GM10266 (cell line): Measurements from ENCODE around the gene CLCN3.

ENCODE experiments used
- DNase-seq: peaks from one replicate; pipeline ENCODE4 v3.0.0; 2012; ENCODE audit errors: extremely low spot score
- CTCF ChIP-seq: IDR thresholded peaks from 2 replicates; pipeline ENCODE4 v1.5.1; 2012; ENCODE audit warnings: mild to moderate bottlenecking, low read depth; ENCODE audit not compliant: control insufficient read depth, insufficient read depth; ENCODE audit errors: missing control alignments

Gene CLCN3

GRCh38 chr4:169611157-169611556, 9.2 kb upstream of the CLCN3 start:
- DNase-seq = no peak
- TF ChIP-seq CTCF = no peak

GRCh38 chr4:169611991-169612870, 8.1 kb upstream of the CLCN3 start, which contains the start of gene NEK1:
NEK1 (minus strand) TSS chr4:169612583; CDS start chr4:169602630, 9,953 bp downstream.
- peak; percentile 85 for DNase-seq
- no peak for TF ChIP-seq CTCF

GRCh38 chr4:169612871-169613859, 7.2 kb upstream of the CLCN3 start:
- DNase-seq = peak; percentile 61
- peak; percentile 78 for TF ChIP-seq CTCF

- DNase-seq = no peak
- TF ChIP-seq CTCF = no peak
Measured at GRCh38 chr4:169615467-169616106, 4.8 kb upstream of the CLCN3 start.

GRCh38 chr4:169616846-169617245, 3.5 kb upstream of the CLCN3 start:
- no peak for DNase-seq
- no peak for TF ChIP-seq CTCF

- no peak for TF ChIP-seq CTCF
- DNase-seq = no peak
Measured at GRCh38 chr4:169617306-169617705, 3.1 kb upstream of the CLCN3 start.
